GM19025 (cell line): ENCODE data around the gene NTRK3.

Experiments used
- ATAC-seq: cut with Tn5 transposase; IDR thresholded peaks from one replicate; pipeline ENCODE4 v1.9.1; 2021; ENCODE audit warnings: mild to moderate bottlenecking, low read depth, moderate library complexity; ENCODE audit not compliant: unreplicated experiment

The NTRK3 gene

DNA sequence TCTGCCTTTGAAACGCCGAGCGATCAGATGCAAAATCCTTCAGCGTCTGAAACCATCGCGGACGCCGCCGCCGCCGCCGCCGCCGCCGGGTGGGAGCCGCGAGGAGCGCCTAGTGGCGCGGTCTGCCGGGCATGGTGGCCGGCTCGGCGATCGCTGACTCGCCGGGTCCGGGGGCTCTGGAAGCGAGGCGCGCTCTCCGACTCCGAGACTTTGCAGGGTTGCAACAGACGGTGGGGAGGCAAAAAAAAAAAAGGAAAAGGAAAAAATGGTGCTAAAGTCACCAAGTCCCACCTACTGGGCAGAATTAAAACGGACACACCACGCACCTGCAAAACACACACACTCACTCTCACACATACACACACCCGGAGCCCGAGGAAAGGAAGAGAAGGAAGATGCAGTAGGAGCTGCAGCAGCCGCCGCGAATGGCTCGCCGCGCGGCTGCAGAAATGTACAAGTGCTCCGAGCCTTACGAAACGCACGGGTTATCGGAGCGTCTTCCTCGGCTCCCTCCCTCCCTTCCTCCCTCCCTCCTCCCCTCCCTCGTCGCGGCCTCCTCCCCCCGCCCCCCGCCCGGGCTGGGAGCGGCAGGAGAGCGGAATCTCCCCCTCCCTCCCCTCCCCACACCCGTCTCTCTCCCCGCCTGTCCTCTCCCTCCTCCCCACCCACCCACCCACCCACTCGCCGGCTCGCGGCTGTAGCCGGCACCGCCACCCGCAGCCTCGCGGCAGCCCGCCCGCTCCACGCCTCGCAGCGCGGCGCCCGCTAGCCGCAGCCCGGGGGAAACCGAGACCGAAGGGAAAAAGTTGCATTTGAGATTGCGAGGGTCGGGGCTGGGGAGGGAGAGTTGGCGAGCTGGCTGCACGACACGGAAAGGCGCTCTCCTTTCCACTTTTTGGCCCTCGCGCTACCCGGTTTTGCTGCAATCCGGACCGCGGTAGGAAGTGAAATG, at the start of gene NTRK3:
Gene NTRK3, minus strand, starts transcription at position 461 of the 952 bp plus-strand sequence. CDS start 586 bp downstream, outside the sequence.
- no peak for ATAC-seq

DNA sequence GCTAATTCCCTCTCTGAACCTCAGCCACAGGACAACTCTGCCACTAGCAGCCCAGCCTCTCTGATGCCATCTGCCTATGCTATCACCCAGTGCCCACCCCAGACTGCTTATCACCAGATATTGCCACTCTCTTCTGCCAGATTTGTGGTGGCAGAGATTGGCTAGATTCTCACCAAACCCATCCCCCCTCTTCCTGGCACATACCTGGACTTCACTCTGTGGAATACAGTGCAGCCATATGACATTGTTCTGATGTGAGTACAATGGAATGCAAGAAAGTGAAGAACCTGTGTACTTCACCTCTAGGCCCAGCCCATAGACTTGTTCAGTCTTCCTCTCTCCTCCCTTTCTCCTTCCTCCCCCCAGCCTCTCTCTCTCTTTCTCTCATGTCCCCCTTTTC, 46.9 kb upstream of the NTRK3 start:
- ATAC-seq, result no peak

DNA sequence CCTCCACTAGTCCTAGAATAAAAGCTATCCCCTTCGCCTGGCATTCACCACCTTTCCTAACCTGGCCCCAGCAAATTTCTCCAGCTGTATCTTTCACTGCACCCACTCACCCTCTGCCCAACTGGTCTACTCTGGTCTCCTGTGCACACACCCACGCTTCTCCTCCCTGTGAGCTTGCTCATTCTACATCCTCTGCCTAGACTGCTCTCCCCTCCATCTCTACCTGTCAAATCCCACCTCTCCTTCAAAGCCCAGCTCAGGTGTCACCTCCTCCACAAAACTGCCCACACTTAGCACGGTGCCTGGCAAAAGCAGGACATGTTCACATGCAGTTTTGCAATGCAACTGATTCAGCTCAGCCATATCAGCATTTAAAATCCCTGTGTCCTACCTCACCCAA, 45.8 kb upstream of the NTRK3 start:
- no peak for ATAC-seq

DNA sequence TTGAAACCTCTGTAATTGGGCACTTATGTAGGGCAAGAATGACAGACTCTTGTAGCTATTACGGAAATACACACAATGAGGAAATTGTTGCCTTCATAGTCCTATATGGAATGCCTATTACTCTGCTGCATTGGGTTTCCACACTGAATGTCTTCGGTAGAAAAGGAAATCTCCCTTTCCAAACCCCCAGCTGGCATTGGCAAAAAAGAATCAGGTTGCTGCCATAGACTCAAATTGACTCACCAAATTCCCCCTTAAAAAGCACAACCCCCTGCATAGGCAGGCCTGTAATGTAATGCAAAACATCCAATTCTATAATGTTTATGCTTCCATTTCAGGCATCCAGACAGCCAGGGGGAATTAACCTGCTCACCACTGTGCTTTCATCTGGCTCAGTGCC, 44.8 kb upstream of the NTRK3 start:
- ATAC-seq, result no peak

DNA sequence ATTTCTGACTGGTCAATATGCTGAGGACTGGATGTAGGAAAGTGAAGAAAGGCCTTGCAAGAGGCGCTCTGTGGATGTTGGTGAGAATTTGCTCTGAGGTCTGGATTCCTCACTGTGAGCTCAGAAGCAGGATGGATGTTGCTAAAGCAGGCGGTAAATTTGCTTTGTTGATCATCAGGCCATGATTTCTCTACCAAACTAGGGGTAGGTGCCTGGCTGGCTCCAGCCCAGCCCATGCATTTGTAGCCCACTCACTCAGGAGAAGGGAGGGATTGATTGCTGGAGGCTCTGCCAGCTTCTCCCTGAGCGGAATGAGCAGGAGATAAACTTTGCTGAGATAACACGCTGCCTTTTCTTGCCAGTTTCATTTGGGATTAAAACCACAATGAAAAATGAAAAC, 44.3 kb upstream of the NTRK3 start:
- no peak for ATAC-seq

DNA sequence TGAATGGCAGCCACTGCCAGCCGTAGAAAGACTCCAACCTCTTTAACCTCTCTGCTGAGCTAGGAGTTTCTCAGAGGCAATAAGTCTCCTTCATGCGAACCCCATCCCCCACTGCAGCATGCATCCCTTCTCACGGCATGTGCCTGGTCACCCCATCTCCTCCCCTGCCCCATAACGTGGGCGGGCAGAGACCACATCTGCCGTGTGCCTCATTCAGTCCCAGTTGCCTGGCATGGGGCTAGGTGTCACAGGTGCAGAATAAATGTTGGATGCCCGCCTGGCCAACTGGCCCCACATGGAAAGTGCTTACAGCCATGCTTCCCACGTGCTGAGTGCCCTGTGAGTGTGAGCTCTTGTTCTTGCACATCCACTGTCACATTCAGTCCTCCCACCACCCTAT, 43.5 kb upstream of the NTRK3 start:
- ATAC-seq, result no peak

DNA sequence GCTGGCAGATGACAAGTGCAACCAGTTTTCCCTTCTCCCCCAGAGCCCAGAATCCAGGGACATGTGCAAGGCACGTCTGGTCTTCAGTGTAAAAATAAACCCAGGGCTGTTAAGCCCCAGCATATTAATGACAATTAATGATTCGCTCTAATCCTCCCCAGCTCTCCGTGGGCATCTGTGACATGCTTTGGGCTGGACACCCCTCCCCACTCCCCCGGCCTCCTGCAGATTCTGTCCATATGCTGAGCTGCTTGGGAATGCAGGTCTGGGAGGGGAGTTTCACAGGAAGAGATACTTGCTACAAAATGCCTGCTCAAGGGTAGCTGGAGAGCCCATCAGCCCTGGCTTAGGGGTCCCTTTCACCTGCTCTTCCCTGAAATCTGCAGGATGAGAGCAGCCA, 43.0 kb upstream of the NTRK3 start:
- ATAC-seq, result no peak

DNA sequence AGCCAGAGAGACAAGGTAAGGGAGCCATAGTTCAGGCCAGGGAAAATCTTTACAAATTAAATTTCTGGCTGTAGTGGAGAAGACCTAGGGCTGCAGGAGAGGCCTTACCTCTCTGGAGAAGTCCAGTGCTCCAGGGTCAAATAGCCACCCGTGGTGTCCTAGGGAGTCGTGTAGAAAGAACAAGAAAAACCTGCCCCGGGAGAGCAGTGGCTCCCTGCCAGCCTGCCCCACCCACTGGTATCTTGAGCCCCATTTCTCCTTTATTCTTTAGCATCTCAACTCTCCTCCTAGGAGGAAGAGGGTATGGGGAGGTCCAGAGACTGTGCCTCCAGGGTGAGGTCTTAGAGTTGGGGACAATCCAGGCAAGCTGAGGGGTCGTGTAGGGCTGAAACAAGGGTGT, 32.1 kb upstream of the NTRK3 start:
- no peak for ATAC-seq

DNA sequence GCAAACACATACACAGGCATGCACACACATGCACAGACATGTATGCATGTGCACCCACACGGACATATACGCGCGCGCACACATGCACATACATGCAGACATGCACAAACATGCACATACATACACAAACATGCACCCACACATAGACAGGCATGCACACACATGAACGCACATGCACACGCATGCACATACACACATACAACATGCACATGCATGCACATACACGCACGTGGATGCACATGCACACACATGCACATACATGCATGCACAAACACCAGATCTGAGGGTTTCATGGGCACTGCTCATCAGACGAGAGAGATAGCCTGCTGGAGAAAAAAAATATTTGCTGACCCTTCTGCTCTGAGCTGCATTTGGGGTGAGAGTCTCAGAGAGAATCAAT, 31.7 kb upstream of the NTRK3 start:
- ATAC-seq, result no peak

DNA sequence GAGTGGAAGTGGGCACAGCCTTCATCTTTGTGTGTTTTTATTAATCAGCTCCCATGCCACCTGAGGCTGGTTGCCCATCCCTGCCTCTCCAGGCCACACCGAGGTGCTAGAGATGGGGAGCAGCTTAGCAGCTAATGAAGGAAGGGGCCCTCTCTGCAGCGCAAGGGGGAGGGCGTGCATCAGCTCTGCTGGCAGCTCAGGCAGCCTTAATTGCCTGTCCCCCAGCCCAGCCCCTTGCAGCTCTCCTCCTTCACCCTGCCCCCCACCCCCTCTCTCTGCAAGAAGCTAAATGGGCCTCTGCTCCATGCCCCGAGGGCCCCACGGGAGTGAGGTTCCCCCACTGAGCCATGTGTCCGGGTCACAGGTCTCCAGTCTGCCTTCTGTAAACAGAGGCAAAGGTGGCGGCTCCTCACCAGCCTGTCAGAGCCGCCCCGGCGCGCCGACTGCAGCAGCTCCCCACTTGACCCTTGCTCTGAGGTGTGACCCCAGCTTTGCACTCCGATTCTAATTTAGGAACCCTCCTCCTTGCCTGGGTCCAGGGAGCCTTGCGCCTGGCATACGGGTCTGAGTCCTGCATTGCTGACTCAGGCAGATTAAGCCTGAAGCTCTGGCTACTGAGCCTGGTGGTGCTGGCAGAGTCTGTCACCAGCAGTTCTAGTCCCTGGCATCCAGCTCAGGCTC, 27.9 kb upstream of the NTRK3 start:
- ATAC-seq, result no peak

DNA sequence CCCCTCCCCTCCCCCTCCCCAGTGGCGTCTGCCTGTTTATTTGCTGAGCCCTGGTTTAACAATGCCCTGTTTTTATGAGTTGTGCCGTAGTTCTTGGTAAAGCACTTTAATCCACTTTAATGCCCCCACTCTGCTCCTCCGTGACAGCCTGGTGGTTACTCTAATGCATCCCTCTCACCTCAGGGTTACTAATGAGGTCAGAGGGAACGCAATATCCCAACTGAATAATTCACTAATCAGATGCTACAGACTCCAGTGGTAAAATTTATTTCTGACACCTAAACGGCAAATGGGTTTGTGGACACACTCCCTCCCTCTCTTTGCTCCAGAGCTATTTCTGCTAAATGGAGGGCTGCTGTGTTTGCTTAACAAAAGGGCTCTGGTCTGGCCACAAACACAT, 26.1 kb upstream of the NTRK3 start:
- no peak for ATAC-seq

DNA sequence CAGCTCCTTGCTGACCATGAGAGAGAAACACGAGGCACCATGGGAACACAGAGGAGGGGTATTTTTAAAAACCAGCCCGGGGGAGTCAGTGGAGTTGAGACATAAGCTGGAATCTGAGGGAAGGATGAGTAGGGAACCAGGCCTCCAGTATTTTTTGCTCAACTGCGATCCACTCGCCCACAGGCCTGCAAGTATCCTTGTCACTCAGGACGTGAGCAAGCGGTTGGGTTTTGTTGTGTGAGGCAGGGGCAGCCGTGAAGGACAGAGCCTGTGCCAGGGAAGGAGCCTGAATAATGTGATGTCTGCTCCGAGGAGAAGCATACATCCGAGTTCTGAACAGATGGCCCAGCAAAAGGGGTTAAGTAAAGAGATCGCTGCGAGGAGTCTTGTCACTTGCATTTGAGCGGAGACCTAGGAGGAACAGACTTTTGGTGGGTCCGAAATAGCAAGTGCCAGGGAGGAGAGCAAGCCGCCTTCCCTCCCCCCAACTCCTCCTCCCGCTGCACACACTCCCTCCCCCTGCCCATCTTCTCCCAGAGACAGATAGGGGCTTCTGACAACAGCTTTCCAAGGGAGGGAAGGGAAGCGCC, 20.4 kb upstream of the NTRK3 start:
- no peak for ATAC-seq

DNA sequence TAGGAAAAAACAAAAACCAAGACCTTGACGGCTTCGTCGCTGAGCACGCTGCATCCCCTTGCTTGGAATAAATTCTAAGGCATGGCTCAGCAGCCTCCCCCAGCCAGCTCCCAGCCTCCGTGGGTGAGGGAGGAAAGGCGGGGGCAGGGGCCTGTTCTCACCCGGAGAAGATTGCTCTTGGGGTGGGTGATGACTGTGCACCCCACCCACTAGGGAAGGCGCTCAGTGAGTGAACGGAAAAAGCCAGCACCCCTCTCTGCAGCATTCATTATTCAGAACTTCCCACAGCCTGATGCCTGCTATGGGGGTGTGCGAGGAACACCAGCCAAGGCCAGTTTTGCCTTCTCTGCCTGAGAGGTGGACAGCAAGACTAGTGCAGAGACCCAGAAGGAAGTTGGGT, 19.3 kb upstream of the NTRK3 start:
- no peak for ATAC-seq

DNA sequence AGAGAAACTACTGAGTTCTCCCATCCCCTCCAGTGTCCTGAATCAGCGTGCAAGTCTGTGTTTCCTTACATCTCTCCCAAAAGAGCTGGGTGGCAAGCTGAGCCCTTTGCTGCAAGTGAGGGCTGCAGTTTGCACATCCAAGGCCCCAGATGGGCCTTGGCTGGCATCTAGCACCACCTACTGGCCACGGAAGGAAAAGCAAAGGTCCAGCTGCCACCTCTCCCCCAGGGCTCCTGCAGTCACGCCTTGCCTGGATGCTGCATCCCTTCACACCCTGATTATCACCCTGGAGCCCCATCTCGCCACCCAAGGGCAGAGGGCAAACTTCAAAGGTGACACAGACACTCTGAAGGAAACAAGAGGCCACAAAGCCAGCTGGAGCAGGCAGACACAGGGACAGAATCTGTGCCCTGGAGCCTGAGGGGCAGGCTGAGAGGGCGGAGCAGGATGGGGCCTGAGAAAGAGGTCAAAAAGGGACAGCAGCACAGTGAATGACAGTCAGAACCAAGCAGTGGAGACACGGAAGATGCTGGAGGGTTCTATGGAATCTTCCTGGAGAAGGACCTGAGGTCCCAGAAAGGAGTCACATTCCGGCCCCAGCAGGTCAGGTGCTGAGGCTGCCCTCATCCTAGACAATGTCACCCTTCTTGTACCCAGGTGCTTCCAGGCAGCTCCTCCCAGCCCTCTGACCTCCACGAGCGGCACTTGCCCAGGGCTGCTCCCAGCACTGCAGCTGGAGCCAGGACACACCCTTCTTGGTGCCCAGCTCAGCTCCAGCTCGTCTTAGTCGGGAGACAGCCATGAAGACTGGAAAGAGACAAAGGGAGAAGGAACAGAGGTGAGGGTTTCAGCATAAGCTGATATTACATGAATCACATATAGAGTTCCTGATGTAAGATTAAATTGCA, 18.3 kb upstream of the NTRK3 start:
- ATAC-seq, result no peak

DNA sequence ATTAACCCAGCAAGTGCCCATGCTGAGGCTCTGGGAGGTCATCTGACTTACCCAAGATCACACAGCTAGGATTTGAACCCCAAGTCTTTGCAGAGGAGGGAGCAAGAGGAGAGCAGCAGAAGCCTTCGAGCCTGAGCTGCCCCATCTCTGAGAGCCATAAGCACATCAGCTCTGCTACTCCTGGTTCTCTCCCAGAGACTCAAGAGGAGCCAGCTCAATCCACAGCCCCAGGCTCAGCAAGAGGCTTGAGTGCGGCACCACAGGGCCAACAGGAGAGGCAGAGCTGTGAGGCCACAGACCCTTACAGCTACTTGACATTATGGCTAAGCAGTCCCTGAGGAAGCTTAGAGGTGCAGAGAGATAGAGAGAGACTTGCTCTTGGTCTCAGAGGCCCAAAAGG, 15.9 kb upstream of the NTRK3 start:
- ATAC-seq, result no peak

DNA sequence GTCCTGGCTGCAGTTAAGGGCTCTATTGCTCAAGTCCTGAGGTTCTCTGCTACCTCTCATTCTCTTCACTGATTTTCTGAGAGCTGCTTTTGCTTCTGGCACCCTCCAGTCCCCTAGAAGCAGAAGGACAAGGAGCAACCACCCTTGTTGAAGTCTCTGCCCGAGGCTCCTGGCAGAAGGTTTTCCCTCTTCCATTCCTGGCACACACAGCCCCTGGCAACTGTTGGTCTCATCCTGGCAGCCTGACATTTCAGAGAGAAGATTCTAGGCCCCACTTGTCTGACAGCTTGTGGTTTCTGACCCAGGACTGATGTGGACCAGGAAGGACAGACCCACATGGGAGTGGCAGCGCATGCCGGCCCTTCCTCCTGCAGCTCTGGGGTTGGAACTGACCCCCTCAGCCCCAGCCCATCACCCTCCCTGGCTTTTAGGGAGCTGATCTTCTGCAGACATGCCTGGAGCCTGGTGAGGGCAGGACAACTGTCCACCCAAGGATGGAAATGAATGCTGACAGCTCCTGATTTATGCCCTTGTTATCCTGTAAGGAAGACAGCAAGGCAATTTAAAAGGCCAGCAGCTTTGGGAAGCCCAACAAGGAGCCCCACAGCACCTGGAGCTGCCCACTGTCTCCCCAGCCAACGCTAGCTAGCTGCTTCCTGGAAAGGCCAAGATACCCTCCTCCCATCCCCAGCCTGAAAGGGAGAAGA, 13.0 kb upstream of the NTRK3 start:
- no peak for ATAC-seq

DNA sequence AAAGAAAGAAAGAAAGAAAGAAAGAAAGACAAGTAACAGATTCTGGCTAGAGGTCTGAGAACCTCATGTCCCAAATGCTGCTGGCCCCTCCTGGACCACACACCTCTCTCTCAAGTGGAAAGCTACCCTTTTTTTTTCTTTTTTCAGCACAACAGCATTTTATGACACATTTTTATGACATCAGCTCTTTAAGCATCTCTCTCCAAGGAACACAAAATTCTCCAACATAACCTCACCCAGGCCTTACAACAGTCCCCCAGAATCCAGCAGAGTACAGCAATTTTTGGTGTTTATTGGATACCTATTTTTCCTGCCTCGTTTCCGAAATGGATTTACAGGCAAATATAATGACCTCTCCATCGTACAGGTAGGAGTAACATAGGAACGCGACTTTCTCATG, 11.2 kb upstream of the NTRK3 start:
- ATAC-seq, result no peak

DNA sequence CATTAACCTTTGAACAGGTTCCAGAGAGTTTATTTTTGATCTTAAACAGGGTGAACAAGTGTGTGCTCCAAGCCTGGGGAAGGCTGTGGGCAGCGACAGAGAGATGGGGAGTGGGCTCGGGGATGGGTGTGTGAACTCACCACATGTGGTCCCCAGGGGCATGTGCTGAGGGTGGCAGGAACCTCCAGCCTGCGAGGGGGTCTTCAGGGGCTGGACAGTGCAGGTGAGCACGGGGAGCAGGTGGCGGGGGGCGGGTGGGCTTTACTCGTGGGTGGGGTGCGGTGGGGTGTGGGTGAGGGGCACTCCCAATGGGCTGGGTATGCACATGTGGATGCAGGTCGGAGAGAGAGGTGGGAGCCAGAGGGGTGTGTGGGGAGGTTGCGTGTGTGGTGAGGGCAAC, 9.6 kb upstream of the NTRK3 start:
- ATAC-seq, result no peak

DNA sequence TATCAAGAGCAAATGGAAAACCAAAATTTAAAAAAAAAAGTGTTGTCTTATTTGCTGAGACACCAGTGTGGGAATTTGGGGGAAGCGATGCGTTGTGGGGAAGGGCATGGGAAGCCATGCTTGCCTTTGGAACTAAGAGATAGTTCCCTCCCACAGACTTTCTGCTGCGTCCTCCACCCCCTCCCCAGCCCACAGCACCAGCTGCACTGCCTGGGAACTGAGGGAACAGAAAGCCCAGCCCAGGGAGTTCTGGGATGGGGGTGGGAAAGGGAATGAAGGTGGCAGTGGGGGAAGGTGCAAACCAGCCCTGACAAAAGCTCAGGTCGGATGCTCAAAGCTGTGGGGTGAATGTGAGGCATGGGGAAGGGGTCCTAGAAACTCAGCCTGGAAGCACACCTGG, 8.1 kb upstream of the NTRK3 start:
- no peak for ATAC-seq

DNA sequence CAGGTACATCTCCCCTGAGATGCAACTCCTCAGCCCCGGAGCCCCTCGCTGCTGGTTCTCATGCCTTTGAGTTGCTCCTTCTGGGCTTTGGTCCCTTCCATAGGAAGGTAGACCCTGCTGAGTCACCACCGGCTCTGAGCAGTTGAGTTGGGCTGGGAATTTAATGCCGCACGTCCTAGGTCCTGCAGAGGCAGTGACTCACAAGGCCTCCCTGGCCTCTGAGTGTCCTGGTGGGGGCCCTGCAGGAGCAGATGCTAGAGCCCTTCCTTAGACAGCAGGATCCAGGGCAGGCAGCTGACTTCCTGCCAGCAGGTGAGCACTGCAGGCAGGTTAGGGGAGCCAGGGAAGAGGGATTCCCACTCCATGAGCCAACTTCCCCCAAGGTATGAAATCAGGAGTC, 5.5 kb upstream of the NTRK3 start:
- ATAC-seq, result no peak
